Measurements from ENCODE around the gene PTCH2.
A peak's percentile ranks its signal among the peaks of the same experiment; 100 is the strongest.
"Not testable (repeated sequence)": the region's sequence is repeated elsewhere in the genome, so short reads cannot be mapped to it uniquely, and the experiment has no call there.

PTCH2 gene

GRCh38 chr1:44801491-44802305 is 41.4 kb downstream of the PTCH2 start:
- no peak for DNase-seq (ENCODE audit: low read depth in 2 of 2)

GRCh38 chr1:44799770-44800584 is 43.1 kb downstream of the PTCH2 start, which contains the start of gene PLK3:
Gene PLK3, plus strand, starts transcription at chr1:44800377. Its CDS starts 87 bp downstream, at chr1:44800464.
- peak; percentile 93 to 94 for DNase-seq (ENCODE audit: low read depth in 2 of 2)

GRCh38 chr1:44798481-44799365 is 44.3 kb downstream of the PTCH2 start:
- no peak for DNase-seq (ENCODE audit: low read depth in 2 of 2)

GRCh38 chr1:44797886-44798285 is 45.2 kb downstream of the PTCH2 start:
- not testable (repeated sequence) for DNase-seq (ENCODE audit: low read depth in 2 of 2)

GRCh38 chr1:44792736-44793502 is 50.1 kb downstream of the PTCH2 start:
- DNase-seq (ENCODE audit: low read depth in 2 of 2): no peak

- DNase-seq (ENCODE audit: low read depth in 2 of 2): no peak
Measured at GRCh38 chr1:44790968-44791801, 51.9 kb downstream of the PTCH2 start.

GRCh38 chr1:44788120-44788860 is 54.8 kb downstream of the PTCH2 start, which contains the start of gene BEST4:
Gene BEST4, minus strand, starts transcription at chr1:44788170. Its CDS starts 465 bp downstream, at chr1:44787705.
- DNase-seq (ENCODE audit: low read depth in 2 of 2): no peak

GRCh38 chr1:44787506-44787905 is 55.5 kb downstream of the PTCH2 start:
- DNase-seq (ENCODE audit: low read depth in 2 of 2): no peak

GRCh38 chr1:44786841-44787426 is 56.1 kb downstream of the PTCH2 start:
- DNase-seq (ENCODE audit: low read depth in 2 of 2): no peak

- no peak for DNase-seq (ENCODE audit: low read depth in 2 of 2)
Measured at GRCh38 chr1:44786138-44786840, 56.8 kb downstream of the PTCH2 start.

GRCh38 chr1:44785501-44786137 is 57.4 kb downstream of the PTCH2 start:
- DNase-seq (ENCODE audit: low read depth in 2 of 2): no peak

- DNase-seq (ENCODE audit: low read depth in 2 of 2): no peak
Measured at GRCh38 chr1:44785029-44785380, 58.0 kb downstream of the PTCH2 start.

GRCh38 chr1:44784094-44785028 is 58.7 kb downstream of the PTCH2 start:
- DNase-seq (ENCODE audit: low read depth in 2 of 2): no peak

GRCh38 chr1:44783697-44784093 is 59.4 kb downstream of the PTCH2 start:
- no peak for DNase-seq (ENCODE audit: low read depth in 2 of 2)

- no peak for DNase-seq (ENCODE audit: low read depth in 2 of 2)
Measured at GRCh38 chr1:44780583-44781121, 62.4 kb downstream of the PTCH2 start.
